Ishikawa (cell line): ENCODE measurements around the gene DRC3.

Experiments
- CEBPB ChIP-seq: IDR thresholded peaks from 2 replicates; pipeline ENCODE4 v1.6.1; 2012
- CREB1 ChIP-seq: IDR thresholded peaks from 2 replicates; pipeline ENCODE4 v1.6.1; 2012; ENCODE audit warnings: low read depth
- EGR1 ChIP-seq: IDR thresholded peaks from 2 replicates; pipeline ENCODE4 v1.6.1; 2012
- EP300 ChIP-seq: IDR thresholded peaks from 2 replicates; pipeline ENCODE4 v1.6.1; 2012; ENCODE audit warnings: borderline replicate concordance
- FOXM1 ChIP-seq: IDR thresholded peaks from 2 replicates; pipeline ENCODE4 v1.6.1; 2012; ENCODE audit warnings: low read depth, borderline replicate concordance
- MAX ChIP-seq: IDR thresholded peaks from 2 replicates; pipeline ENCODE4 v1.6.1; 2012
- NFIC ChIP-seq: IDR thresholded peaks from 2 replicates; pipeline ENCODE4 v1.6.1; 2012
- RAD21 ChIP-seq: IDR thresholded peaks from 2 replicates; pipeline ENCODE4 v1.6.1; 2012; ENCODE audit warnings: low read depth
- REST ChIP-seq: IDR thresholded peaks from 2 replicates; pipeline ENCODE4 v1.6.1; 2012; ENCODE audit warnings: low read depth, mild to moderate bottlenecking
- TAF1 ChIP-seq: IDR thresholded peaks from 2 replicates; pipeline ENCODE4 v1.6.1; 2012; ENCODE audit warnings: low read depth, mild to moderate bottlenecking
- TCF12 ChIP-seq: IDR thresholded peaks from 2 replicates; pipeline ENCODE4 v1.6.1; 2012; ENCODE audit warnings: low read depth
- TEAD4 ChIP-seq: IDR thresholded peaks from 2 replicates; pipeline ENCODE4 v1.6.1; 2012
- USF1 ChIP-seq: IDR thresholded peaks from 2 replicates; pipeline ENCODE4 v1.6.1; 2012
- YY1 ChIP-seq: IDR thresholded peaks from 2 replicates; pipeline ENCODE4 v1.6.1; 2012; ENCODE audit warnings: low read depth
- ZBTB7A ChIP-seq: IDR thresholded peaks from 2 replicates; pipeline ENCODE4 v1.6.1; 2012; ENCODE audit warnings: low read depth

DRC3 gene

GRCh38 chr17:17965152-17965721, 7.4 kb upstream of the DRC3 start:
- TF ChIP-seq ZBTB7A, result no peak

- no peak for TF ChIP-seq USF1
- TF ChIP-seq CEBPB, result no peak
- no peak for TF ChIP-seq TCF12
- no peak for TF ChIP-seq TEAD4
- no peak for TF ChIP-seq FOXM1
- TF ChIP-seq RAD21, result no peak
- TF ChIP-seq CREB1, result no peak
- no peak for TF ChIP-seq TAF1
- TF ChIP-seq EP300, result no peak
- no peak for TF ChIP-seq NFIC
- no peak for TF ChIP-seq YY1
- no peak for TF ChIP-seq MAX
- TF ChIP-seq EGR1, result no peak
- no peak for TF ChIP-seq ZBTB7A
- no peak for TF ChIP-seq REST
Observed at GRCh38 chr17:17966399-17966798, 6.3 kb upstream of the DRC3 start.

- no peak for TF ChIP-seq CREB1
- no peak for TF ChIP-seq EGR1
- no peak for TF ChIP-seq REST
- no peak for TF ChIP-seq TEAD4
- no peak for TF ChIP-seq EP300
- no peak for TF ChIP-seq RAD21
- no peak for TF ChIP-seq FOXM1
- TF ChIP-seq NFIC, result no peak
- no peak for TF ChIP-seq TCF12
- no peak for TF ChIP-seq CEBPB
Observed at GRCh38 chr17:17970699-17971430, 1.8 kb upstream of the DRC3 start.

GRCh38 chr17:17971431-17972125, 1.1 kb upstream of the DRC3 start:
- TF ChIP-seq ZBTB7A (no peak), TAF1 (no peak), EGR1 (no peak), EP300 (no peak), MAX (no peak), RAD21 (no peak)

GRCh38 chr17:17972952-17973254, 241 bp downstream of the DRC3 start:
- TF ChIP-seq EGR1 (no peak), CEBPB (no peak), YY1 (no peak), EP300 (no peak), REST (no peak), RAD21 (no peak), FOXM1 (no peak), USF1 (no peak), TCF12 (no peak), TAF1 (no peak), CREB1 (no peak)
